Measurements from ENCODE around the gene PLA2G2C.

DNA sequence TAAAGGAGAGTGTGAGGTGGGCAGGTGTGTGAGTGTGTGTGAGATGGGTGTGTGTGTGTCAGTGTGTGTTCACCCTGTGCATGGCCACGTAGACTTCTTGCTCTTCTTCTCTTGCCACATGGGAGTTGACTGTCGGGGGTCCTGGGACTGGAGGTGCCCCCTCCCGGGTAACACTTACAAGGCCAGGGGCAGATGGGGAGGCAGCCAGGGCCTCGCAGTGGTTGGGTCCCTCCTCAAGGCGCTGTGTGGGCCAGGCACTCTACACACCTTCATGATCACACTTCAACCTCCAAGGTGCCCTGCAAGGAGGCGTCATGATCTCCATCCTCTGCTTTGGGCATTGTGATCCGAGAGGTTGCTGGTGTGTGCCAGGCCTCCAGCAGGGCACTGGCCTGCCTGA, 44.9 kb downstream of the PLA2G2C start:
- TF ChIP-seq CTCF (IDR thresholded peaks at IDR 0.05) (no peak), POLR2AphosphoS5 (IDR thresholded peaks at IDR 0.05) (no peak), POLR2A (IDR thresholded peaks at IDR 0.05) (no peak)
